ENCODE measurements around the gene SLPI.

SLPI gene, protein sequence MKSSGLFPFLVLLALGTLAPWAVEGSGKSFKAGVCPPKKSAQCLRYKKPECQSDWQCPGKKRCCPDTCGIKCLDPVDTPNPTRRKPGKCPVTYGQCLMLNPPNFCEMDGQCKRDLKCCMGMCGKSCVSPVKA

GRCh38 chr20:45254383-45255262 lies at the start of gene SLPI:
Gene SLPI, minus strand, starts transcription at chr20:45254564. Its CDS starts 21 bp downstream, at chr20:45254543.
- DNase-seq (ENCODE audit: low read depth in 2 of 2): no peak

DNA sequence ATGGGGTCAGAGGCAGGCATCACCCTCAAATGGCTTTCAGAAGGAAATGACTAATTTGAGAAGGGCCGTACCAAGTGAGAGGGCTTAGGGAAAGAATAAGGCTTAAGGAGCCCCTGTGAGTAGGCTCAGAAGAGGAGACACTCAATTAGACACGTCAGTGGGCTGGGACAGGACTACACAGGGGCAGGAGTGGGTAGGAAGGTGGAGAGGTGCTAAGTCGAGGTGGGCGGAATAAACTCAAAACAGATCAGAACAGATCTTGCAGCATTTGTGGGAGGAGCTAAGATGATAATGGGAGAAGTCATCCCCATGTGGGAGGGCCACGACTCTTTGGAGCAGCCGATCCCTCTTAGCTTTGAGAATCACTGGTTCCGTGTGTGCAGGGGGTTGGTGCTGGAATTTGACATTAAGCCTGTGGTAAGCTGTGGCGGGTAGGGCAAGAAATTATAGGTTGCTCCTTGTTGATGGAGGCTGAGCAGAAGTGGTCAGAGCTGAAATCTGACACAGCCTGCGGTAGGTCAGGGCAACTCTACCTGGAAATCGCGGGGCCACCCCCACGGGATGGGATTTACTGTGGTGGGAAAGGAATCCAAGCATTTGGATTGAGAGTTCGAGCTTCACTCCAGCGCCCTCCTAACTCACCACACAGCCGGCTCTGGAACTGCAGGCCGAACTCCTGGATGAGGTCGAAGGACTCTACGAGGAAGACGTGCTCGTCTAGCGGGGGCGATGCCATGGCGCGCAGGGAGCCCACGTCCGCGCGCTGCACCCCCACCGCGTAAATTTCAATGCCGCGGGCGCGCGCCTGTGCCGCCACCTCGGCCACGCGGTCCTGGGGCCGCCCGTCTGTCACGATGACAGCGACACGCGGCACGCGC lies 49.5 kb upstream of the SLPI start:
- DNase-seq (ENCODE audit: low read depth in 2 of 2): no peak

GRCh38 chr20:45301824-45302271 lies 47.5 kb upstream of the SLPI start:
- no peak for DNase-seq (ENCODE audit: low read depth in 2 of 2)

DNA sequence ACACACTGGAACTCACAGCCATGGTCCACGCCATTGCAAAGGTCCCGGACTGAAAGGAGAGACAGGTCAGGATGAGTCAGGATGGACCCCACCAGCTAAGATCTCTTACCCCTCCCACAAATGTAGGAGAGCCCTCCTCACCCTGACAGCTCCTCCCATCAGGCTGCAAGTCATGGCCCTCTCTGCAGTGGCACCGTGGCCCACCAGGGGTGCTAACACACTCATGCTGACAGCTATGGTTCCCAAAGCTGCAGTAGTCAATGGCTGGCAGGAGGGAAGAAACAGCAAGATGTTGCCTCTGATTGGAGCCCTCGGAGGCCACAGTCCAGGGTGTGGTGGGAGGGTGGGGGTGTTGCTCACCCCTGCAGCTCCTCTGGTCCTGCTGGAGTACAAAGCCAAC lies 46.6 kb upstream of the SLPI start:
- peak in 1 of 2 donors; percentile 54 for DNase-seq (ENCODE audit: low read depth in 2 of 2)

- DNase-seq (ENCODE audit: low read depth in 2 of 2): no peak
Observed at GRCh38 chr20:45299786-45300185, 45.4 kb upstream of the SLPI start.

- DNase-seq (ENCODE audit: low read depth in 2 of 2): no peak
Observed at GRCh38 chr20:45297786-45298497, 43.6 kb upstream of the SLPI start.

DNA sequence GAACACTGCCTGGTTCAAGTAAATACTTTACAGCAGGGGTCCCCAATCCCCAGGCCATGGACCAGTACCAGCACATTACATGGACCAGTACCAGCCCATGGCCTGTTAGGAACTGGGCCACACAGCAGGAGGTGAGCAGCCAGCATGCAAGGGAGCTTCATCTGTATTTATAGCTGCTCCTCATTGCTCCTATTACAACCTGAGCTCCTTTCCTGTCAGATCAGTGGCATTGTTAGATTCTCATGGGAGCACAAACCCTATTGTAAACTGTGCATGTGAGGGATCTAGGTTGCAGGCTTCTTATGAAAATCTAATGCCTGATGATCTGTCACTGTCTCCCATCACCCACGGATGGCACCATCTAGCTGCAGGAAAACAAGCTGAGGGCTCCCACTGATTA lies 40.3 kb upstream of the SLPI start:
- DNase-seq (ENCODE audit: low read depth in 2 of 2): no peak

DNA sequence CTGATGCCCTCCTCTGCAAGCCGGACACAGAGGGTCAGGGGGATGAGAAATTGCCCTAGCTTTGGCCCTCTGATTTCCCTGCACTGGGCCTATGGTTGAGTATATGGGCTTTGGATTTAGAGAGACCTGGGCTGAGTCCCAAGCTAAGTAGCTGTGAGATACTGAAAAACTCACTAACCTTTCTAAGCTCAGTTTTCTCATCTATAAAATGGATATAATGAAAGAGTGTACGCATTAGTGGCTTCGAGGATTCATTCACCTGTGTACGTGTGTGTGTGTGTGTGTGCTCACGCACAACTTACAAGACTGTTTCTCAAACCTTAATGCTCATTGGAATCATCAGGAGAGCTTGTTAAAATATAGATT lies 39.6 kb upstream of the SLPI start:
- DNase-seq (ENCODE audit: low read depth in 2 of 2): no peak

GRCh38 chr20:45293041-45294002 lies 39.0 kb upstream of the SLPI start:
- peak; percentile 59 to 71 for DNase-seq (ENCODE audit: low read depth in 2 of 2)

- no peak for DNase-seq (ENCODE audit: low read depth in 2 of 2)
Observed at GRCh38 chr20:45292343-45292742, 38.0 kb upstream of the SLPI start.

DNA sequence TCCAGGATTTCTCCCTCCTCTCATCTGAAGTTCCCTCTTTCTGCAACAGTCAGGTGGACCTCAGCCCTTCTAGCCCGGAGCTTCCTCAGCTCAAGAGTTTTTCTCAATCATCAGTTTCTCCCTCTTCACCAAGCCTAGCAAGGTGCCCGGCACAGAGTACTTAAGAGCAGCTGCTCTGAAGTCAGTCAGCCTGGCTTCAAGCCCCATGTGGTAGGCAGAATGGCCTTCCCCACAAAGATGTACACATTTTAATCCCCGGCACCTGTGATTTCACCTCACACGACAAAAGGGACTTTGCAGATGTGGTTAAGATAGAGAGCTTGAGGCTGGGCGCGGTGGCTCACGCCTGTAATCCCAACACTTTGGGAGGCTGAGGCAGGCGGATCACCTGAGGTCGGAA lies 37.2 kb upstream of the SLPI start:
- DNase-seq (ENCODE audit: low read depth in 2 of 2): no peak

- DNase-seq (ENCODE audit: low read depth in 2 of 2): peak; percentile 36 to 45
Observed at GRCh38 chr20:45290677-45291355, 36.5 kb upstream of the SLPI start.

GRCh38 chr20:45289942-45290676 lies 35.7 kb upstream of the SLPI start:
- no peak for DNase-seq (ENCODE audit: low read depth in 2 of 2)

DNA sequence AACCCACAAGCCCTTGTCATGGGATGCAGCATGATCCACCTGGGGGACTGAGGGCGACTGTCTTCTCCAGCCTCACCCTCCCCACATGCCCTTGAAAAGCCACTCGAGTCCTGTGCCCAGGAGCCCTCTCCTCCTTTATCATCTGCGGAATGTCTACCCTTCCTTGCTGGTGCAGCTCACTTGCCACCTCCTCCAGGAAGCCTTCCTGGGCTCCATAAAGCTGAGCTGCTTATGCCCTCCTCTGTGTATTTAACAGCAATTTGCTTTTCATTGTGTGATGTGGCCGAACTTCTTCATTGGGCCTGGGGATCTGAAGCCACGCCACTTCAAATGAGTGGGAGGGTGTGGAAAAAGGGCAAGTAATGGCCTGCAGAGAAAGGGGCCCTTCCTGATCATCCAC lies 34.5 kb upstream of the SLPI start:
- DNase-seq (ENCODE audit: low read depth in 2 of 2): no peak

DNA sequence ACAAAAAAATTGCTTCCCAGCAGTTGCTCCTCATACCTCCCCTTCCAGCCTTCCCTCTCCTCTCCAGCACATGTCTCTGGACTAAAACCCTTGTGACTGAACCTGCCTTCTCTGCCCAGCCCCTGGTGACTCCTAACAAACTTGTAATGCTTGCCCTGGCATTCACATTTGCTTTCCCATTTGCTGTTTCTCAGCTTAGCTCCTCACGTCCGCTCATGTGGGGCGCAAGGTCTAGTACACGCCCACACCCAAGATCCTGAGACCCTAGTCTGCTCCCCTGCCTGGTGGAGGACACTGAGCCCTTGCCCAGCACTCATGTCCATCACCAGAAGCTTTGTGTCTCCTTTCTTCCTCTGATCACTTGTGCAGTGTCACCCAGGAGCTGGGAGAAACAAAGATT lies 34.0 kb upstream of the SLPI start:
- DNase-seq (ENCODE audit: low read depth in 2 of 2): no peak

GRCh38 chr20:45283551-45284057 lies 29.2 kb upstream of the SLPI start:
- DNase-seq (ENCODE audit: low read depth in 2 of 2): no peak

GRCh38 chr20:45282700-45283550 lies 28.6 kb upstream of the SLPI start:
- DNase-seq (ENCODE audit: low read depth in 2 of 2): no peak

DNA sequence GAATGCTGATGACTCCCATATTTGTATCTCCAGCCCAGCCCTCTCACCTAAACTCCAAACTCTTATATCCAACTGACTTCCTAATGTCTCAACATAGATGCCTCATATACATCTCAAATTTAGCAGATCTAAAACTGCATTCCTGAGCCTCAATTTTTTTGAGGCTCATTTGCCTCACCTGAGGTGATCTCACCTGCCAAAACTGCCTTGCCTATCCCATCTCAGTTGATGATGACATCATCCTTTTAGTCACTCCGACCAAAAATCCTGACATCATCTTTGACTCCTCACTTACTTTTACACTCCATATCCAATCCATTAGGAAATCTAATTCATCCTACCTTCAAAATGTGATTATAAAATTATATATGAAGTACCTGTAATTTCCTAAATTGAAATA lies 25.6 kb upstream of the SLPI start:
- DNase-seq (ENCODE audit: low read depth in 2 of 2): no peak
